ENCODE results near the gene UNC93B1. TPM values are rescaled to one million over a fixed set of nuclear protein-coding genes. Genes with fewer than 3 reads are reported as not detected.

Gene UNC93B1
- total RNA-seq (2021; fragmentation: NEBNext Ultra II Directional; extraction: Animal tissue kit (Norgen Biotek cat#: 25700)) (18.9 and 19.2 TPM in 2 replicates), polyA plus RNA-seq (2011; rRNA removed) (34.3 and 40.8 TPM in 2 replicates), polyA minus RNA-seq (2011; rRNA and poly(A)+ RNA removed) (20.6 and 26.5 TPM in 2 replicates)
- 24.6 TPM for polyA plus RNA-seq (2011; cell fraction: cytosol; rRNA removed)
- polyA plus RNA-seq (2011; cell fraction: nucleus; rRNA removed): 53.5 TPM
- 8.7 to 20.4 TPM (median 17.7 TPM) in 4 replicates for polyA plus RNA-seq (2012, experiment 1 of 2)
- polyA plus RNA-seq (2012, experiment 2 of 2): 16.4 TPM
- 22.0 TPM for polyA plus RNA-seq (2013, experiment 1 of 2)
- polyA plus RNA-seq (2013, experiment 2 of 2): 22.4 TPM
- polyA minus RNA-seq (2011; cell fraction: cytosol; rRNA and poly(A)+ RNA removed): 14.0 TPM
- polyA minus RNA-seq (2011; cell fraction: nucleus; rRNA and poly(A)+ RNA removed): 24.7 TPM
- long read RNA-seq, experiment 1, partial matches to known transcripts: 12 of 17 reads
- long read RNA-seq, experiment 1, other reads (novel, unspliced or antisense): 1 of 17 reads
- long read RNA-seq, experiment 2: 0 reads

DNA sequence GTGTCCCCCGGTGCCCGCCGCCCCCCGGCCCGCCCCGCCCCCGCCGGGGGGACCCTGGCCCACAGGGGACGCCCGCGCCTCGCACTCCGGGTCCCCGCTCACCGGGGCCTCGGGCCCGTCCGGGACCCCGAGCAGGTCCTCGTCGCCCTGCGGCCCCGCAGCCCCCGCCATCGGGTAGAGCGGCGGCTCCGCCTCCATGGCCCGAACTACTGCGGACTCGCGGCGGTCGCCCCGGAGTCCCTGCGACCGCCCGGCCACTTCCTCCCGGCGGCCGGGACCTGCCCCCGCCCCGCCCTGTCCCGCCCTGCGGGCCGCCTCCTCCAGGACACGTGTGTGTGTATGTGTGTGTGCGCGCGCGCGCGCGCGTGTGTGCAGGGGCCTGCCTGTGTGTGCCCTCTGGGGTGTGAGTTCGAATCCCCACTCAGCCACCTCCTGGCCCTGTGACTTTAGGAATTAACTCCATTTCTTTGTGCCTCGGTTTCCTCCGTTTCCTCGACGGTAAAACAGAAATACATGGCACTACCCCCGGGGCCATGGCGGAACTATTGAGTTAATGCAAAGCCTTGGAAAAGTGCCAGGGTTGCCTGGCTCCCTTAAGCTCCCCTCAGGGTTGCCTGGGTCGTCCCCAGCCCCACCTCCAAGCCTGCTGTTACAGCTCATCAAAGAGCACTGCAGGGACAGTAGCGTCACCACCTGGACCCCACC lies at the start of gene UNC93B1:
Gene UNC93B1, minus strand, starts transcription at position 252 of the 705 bp plus-strand sequence. Its CDS starts 54 bp downstream, at position 198.
- H3K4ac ChIP-seq (replicated peaks; ENCODE audit: insufficient read length, low read depth, low read length): peak within 1 kb of the TSS; percentile 83
- no peaks in the 10 kb centered on the region for H3K79me2 ChIP-seq (ENCODE audit: control insufficient read depth in 1 of 2, insufficient read depth in 2 of 2, low read length in 2 of 2)
- CTCF ChIA-PET (ENCODE audit: partially characterized antibody): interaction anchor here (0.9 to 3.4 kb wide), 3 partner anchors 10 to 17 kb away, joined by 3 to 19 read pairs (median 4); no protein-coding TSS in a partner anchor
- H3K9ac ChIP-seq (replicated peaks in 1 of 4; ENCODE audit: extremely low read depth in 1 of 4, low read depth in 3 of 4, low read length in 3 of 4): peak within 1 kb of the TSS in 2 of 4 experiments; percentile 31 to 55; a peak in 3 of 7 replicates
- H4K8ac ChIP-seq (ENCODE audit: extremely low read depth, insufficient read depth, low read length): peak within 1 kb of the TSS; percentile 66
- H4K20me1 ChIP-seq (replicated peaks in 1 of 2; ENCODE audit: control insufficient read depth in 1 of 2, insufficient read depth in 2 of 2, low read length in 2 of 2): peaks cover 0 to 2% of the 10 kb centered on the region in 2 experiments
- no peak within 1 kb of the TSS for H3K27ac ChIP-seq (ENCODE audit: low read depth, low read length)
- H3K79me1 ChIP-seq (ENCODE audit: low read depth, low read length): no peaks in the 10 kb centered on the region
- H3K23ac ChIP-seq (ENCODE audit: insufficient read length): no peak within 1 kb of the TSS
- FAIRE-seq (no peak), DNase-seq (ENCODE audit: low read depth in 1 of 2, low spot score in 2 of 2) (peak in 1 of 2 experiments; percentile 84)
- peak within 1 kb of the TSS; percentile 45; the same call in 1 of the 2 replicates for H2BK12ac ChIP-seq (ENCODE audit: low read depth, low read length)
- no peak within 1 kb of the TSS for H2BK5ac ChIP-seq (ENCODE audit: low read depth, low read length)
- H3K4me2 ChIP-seq (ENCODE audit: insufficient read depth in 1 of 2, low read depth in 2 of 2, low read length in 2 of 2): peak within 1 kb of the TSS; percentile 39 to 78
- H2AK5ac ChIP-seq (ENCODE audit: low read depth, low read length): peak within 1 kb of the TSS; percentile 65; the same call in 1 of the 2 replicates
- H2AFZ ChIP-seq (ENCODE audit: low read length): peak within 1 kb of the TSS; percentile 61; the same call in 1 of the 2 replicates
- WGBS, 2 experiments (ENCODE audit: extremely low coverage in 1 of 2, insufficient coverage in 1 of 2, insufficient read length in 1 of 2, insufficient replicate concordance in 2 of 2, low coverage in 1 of 2, low lambda C conversion rate in 2 of 2, missing lambda C conversion rate in 1 of 2): 17% methylated on average over 23 of the region's 64 CpGs; no CpG with 5 or more reads in 1 of the 2 experiments
- H3K56ac ChIP-seq (replicated peaks; ENCODE audit: insufficient read length, low read depth, low read length): no peak within 1 kb of the TSS
- H3K23me2 ChIP-seq (ENCODE audit: low read depth, low read length): peaks cover 12% of the 10 kb centered on the region
- peak within 1 kb of the TSS; percentile 71 for H3K18ac ChIP-seq (ENCODE audit: extremely low read depth, low read length)
- H3K14ac ChIP-seq (ENCODE audit: insufficient read length): no peak within 1 kb of the TSS
- no peak within 1 kb of the TSS for H4K5ac ChIP-seq (ENCODE audit: insufficient read length, low read depth, low read length)
- H3K4me1 ChIP-seq (replicated peaks in 1 of 4; ENCODE audit: control insufficient read depth in 3 of 4, insufficient read depth in 4 of 4, low read length in 3 of 4): peaks cover 0 to 12% (median 4%) of the 10 kb centered on the region in 4 experiments; a peak in 5 of 7 replicates
- H2BK120ac ChIP-seq (replicated peaks; ENCODE audit: low read depth, low read length): peak within 1 kb of the TSS; percentile 24
- peak within 1 kb of the TSS; percentile 39 to 76 (median 44) for H3K4me3 ChIP-seq (ENCODE audit: extremely low read depth in 1 of 4, insufficient read depth in 2 of 4, low read depth in 3 of 4, low read length in 4 of 4)
- peak within 1 kb of the TSS; percentile 12; the same call in 1 of the 2 replicates for H2BK15ac ChIP-seq (ENCODE audit: low read length)
- POLR2A ChIA-PET (ENCODE audit: partially characterized antibody): interaction anchor here (1.0 kb wide), 1 partner anchor 47 kb away, joined by 3 read pairs; no protein-coding TSS in a partner anchor
- peak within 1 kb of the TSS; percentile 99 for H4K91ac ChIP-seq (replicated peaks; ENCODE audit: insufficient read length, low read length)
- 0 out of 2 replicates have a peak within 1 kb of the TSS, but pooled peaks have one; percentile 1 for H2BK20ac ChIP-seq (ENCODE audit: low read length)
- peaks cover 0 to 5% (median under 1%) of the 10 kb centered on the region in 4 experiments; a peak in 2 of 7 replicates for H3K27me3 ChIP-seq (replicated peaks in 1 of 4; ENCODE audit: control insufficient read depth in 3 of 4, extremely low read depth in 1 of 4, insufficient read depth in 3 of 4, low read length in 3 of 4)
- H3K9me3 ChIP-seq (ENCODE audit: insufficient read depth in 2 of 2, low read depth in 1 of 2, low read length in 1 of 2): no peaks in the 10 kb centered on the region
- H3K36me3 ChIP-seq (ENCODE audit: control insufficient read depth in 2 of 4, insufficient read depth in 4 of 4, low read length in 3 of 4): no peaks in the 10 kb centered on the region
- TF ChIP-seq EZH2 (IDR thresholded peaks at IDR 0.05; ENCODE audit: low read depth, low read length, severe bottlenecking) (peak; percentile 32), MAX (IDR thresholded peaks at IDR 0.05) (peak; percentile 70), RNF2 (IDR thresholded peaks at IDR 0.05; ENCODE audit: borderline replicate concordance, low read depth, low read length, missing control alignments, poor library complexity, severe bottlenecking) (no peak), NANOG (IDR thresholded peaks at IDR 0.05; ENCODE audit: insufficient read depth, low read depth, low read length, poor library complexity, severe bottlenecking) (no peak), KDM1A (IDR thresholded peaks at IDR 0.05; ENCODE audit: borderline replicate concordance, low read length) (peak; percentile 89; the same call in 1 of the 2 replicates), TAF1 (IDR thresholded peaks at IDR 0.05; ENCODE audit: low read depth, low read length) (0 out of 2 replicates have a peak, but pooled peaks have one; percentile 33)

Data from H1 (cell line).